Endothelial cell of umbilical vein (primary cell): ENCODE data around the gene EHBP1L1. TPM values are rescaled to one million over a fixed set of nuclear protein-coding genes. Genes with fewer than 3 reads are reported as not detected.
A peak's percentile ranks its signal among the peaks of the same experiment; 100 is the strongest.

ENCODE experiments used
- BruUV-seq: library from RNA; stranded (reverse); fragments of 400-500 nt; replicated peaks from 2 replicates; lab custom pipeline; 2021; lab: Mats Ljungman, UMichigan
- CTCF ChIA-PET: fragments of 300-600, 350-600 bp; sonication (Branson Sonifier 250); formaldehyde crosslinking; loops from one replicate; lab custom pipeline; 2021; ENCODE audit warnings: antibody characterized with exemption, inconsistent platforms; lab: Charles Lee
- POLR2A ChIA-PET: fragments of 300-600, 350-600 bp; sonication (Branson Sonifier 250); formaldehyde crosslinking; loops from one replicate; lab custom pipeline; 2021; ENCODE audit warnings: antibody characterized with exemption, inconsistent platforms; lab: Charles Lee
- DNase-seq: peaks from one replicate; pipeline ENCODE4 v3.0.0-alpha.2; 2011; ENCODE audit warnings: low read depth, low spot score
- FAIRE-seq: peaks from 2 replicates; lab custom pipeline; 2011; peaks lifted over from hg19 to GRCh38; lab: Jason Lieb, UNC
- H2AFZ ChIP-seq: 2 replicates; pipeline ENCODE4 v1.6.0; 2012; ENCODE audit warnings: low read depth, low read length, control low read depth, inconsistent platforms
- H3K27ac ChIP-seq: 2 replicates; pipeline ENCODE4 v1.5.1; 2011; ENCODE audit warnings: low read depth, mild to moderate bottlenecking, control low read depth, low read length, moderate library complexity; ENCODE audit not compliant: insufficient read depth
- H3K27me3 ChIP-seq, 2 experiments: 2 replicates each; pipeline versions ENCODE4 v1.6.0 to v1.6.1; 2011; ENCODE audit warnings: low read length in 2 of 2, mixed read lengths in 1 of 2; ENCODE audit not compliant: control insufficient read depth in 2 of 2, insufficient read depth in 2 of 2
- H3K36me3 ChIP-seq, 2 experiments: 2 replicates in 1 of 2; 3 replicates in 1 of 2; pipeline ENCODE4 v1.5.1; 2011; ENCODE audit warnings: low read length in 2 of 2, mild to moderate bottlenecking in 1 of 2, moderate library complexity in 1 of 2; ENCODE audit not compliant: control insufficient read depth in 2 of 2, insufficient read depth in 2 of 2; ENCODE audit errors: extremely low read depth in 1 of 2
- H3K4me1 ChIP-seq: 3 replicates; pipeline ENCODE4 v1.5.1; 2011; ENCODE audit warnings: mild to moderate bottlenecking, low read length; ENCODE audit not compliant: control insufficient read depth, insufficient read depth; ENCODE audit errors: extremely low read depth
- H3K4me2 ChIP-seq: 2 replicates; pipeline ENCODE4 v1.6.1; 2011; ENCODE audit warnings: low read length, control low read depth, mixed read lengths; ENCODE audit not compliant: insufficient read depth
- H3K4me3 ChIP-seq, 3 experiments: fragments of 200-600 bp in 1 of 3; sonication (generic), shearing (Covaris generic) in 1 of 3; replicated peaks in 1 of 3; 2 replicates each; pipeline ENCODE4 v1.5.1; 2011 to 2016; ENCODE audit warnings: control low read depth in 3 of 3, low read length in 3 of 3, mild to moderate bottlenecking in 2 of 3, inconsistent platforms in 1 of 3, low read depth in 1 of 3, moderate library complexity in 1 of 3; ENCODE audit not compliant: insufficient read depth in 1 of 3
- H3K79me2 ChIP-seq: 2 replicates; pipeline ENCODE4 v1.6.0; 2012; ENCODE audit warnings: low read length, inconsistent platforms; ENCODE audit not compliant: control insufficient read depth, insufficient read depth
- H3K9ac ChIP-seq: replicated peaks from 2 replicates; pipeline ENCODE3; 2011; ENCODE audit warnings: low read length, control low read depth; ENCODE audit not compliant: insufficient read depth; ENCODE audit errors: extremely low read depth
- H3K9me1 ChIP-seq: replicated peaks from 3 replicates; pipeline ENCODE4 v1.6.0; 2011; ENCODE audit warnings: mild to moderate bottlenecking, low read length; ENCODE audit not compliant: control insufficient read depth, insufficient read depth; ENCODE audit errors: extremely low read depth
- H3K9me3 ChIP-seq: replicated peaks from 2 replicates; pipeline ENCODE4 v1.5.1; 2012; ENCODE audit warnings: low read length, inconsistent platforms; ENCODE audit not compliant: control insufficient read depth, insufficient read depth
- H4K20me1 ChIP-seq: replicated peaks from 2 replicates; pipeline ENCODE3; 2011; ENCODE audit warnings: mild to moderate bottlenecking, low read length; ENCODE audit not compliant: control insufficient read depth, insufficient read depth; ENCODE audit errors: extremely low read depth
- EZH2 ChIP-seq: IDR thresholded peaks from 2 replicates; pipeline ENCODE4 v1.6.1; 2012; ENCODE audit warnings: borderline replicate concordance, low read depth, mild to moderate bottlenecking, moderate library complexity, low read length, inconsistent platforms; ENCODE audit not compliant: severe bottlenecking
- MYC ChIP-seq: IDR thresholded peaks from one replicate; pipeline ENCODE4 v1.6.1; 2011; ENCODE audit warnings: mild to moderate bottlenecking, low read depth, low read length
- POLR2A ChIP-seq: IDR thresholded peaks from 2 replicates; pipeline ENCODE4 v1.6.1; 2012; ENCODE audit warnings: low read depth, mild to moderate bottlenecking, control low read depth, low read length
- POLR2AphosphoS5 ChIP-seq: IDR thresholded peaks from 2 replicates; pipeline ENCODE4 v1.6.1; 2012; ENCODE audit warnings: low read depth, mild to moderate bottlenecking, control low read depth, low read length, moderate library complexity; ENCODE audit not compliant: insufficient read depth
- dilution Hi-C: fragments of 300-500 bp; cut with MboI; formaldehyde crosslinking; loops from one replicate; pipeline ENCODE4 v1.15.0; 2019; ENCODE audit warnings: low sequenced_read_pairs; ENCODE audit not compliant: extremely low pct_ligation_motif_present
- intact Hi-C: fragments of 100-400 bp; cut with micrococcal nuclease; formaldehyde crosslinking; loops from one replicate; pipeline ENCODE4 v1.10.0; 2022
- polyA plus RNA-seq, 4 experiments: library from polyadenylated mRNA; depleted of rRNA in 3 of 4; stranded (reverse) in 3 of 4; unstranded in 1 of 4; fragments of >200 nt; gene quantifications; 2 replicates each; pipeline versions ENCODE4 v1.2.1 to v1.2.3, GENCODE V29; 2011 to 2012; ENCODE audit warnings: missing spikeins in 1 of 4
- total RNA-seq: library from RNA; stranded (reverse); gene quantifications from 2 replicates; pipeline ENCODE4 v1.2.3, GENCODE V29; 2021
- TF ChIP-seq, protein P1 (sequence below), 2 donors: IDR thresholded peaks; 1 replicate in 1 of 2; 2 replicates in 1 of 2; pipeline ENCODE4 v1.5.1; 2011; ENCODE audit warnings: low read length in 2 of 2, mild to moderate bottlenecking in 2 of 2, moderate library complexity in 2 of 2, control low read depth in 1 of 2, inconsistent platforms in 1 of 2, low read depth in 1 of 2; ENCODE audit not compliant: insufficient read depth in 1 of 2; ENCODE audit errors: extremely low read depth in 1 of 2

Gene EHBP1L1
- total and polyA plus RNA-seq, 2 donors (not counting 3 experiments of a cell fraction or from before 2014, with no cell fraction given) = 12.7 to 19.7 TPM

DNA sequence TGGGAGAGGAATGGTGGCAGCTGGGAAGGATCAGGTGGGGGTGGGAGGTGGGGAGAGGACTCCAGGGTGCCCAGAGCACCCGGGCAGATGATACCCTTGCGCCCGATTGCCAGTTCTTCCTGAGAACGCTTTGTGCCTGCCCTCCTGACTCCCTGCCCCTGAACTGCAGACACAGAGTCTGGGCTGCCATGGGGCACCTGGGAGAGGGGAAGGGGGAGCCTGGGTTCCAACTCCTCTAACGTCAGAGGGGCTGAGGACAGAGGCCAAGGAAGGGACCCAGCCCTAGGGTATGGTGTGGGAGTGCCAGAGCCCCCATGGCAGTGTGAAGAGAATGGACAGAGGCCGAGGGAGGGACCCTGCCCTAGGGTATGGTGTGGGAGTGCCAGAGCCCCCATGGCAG, 20.7 kb downstream of the EHBP1L1 start:
- DNase-seq = no peak
- intact Hi-C loops = no loop called here
- ChIA-PET CTCF (interaction anchor here (4.7 to 12.2 kb wide), 2 partner anchors 16 to 56 kb away, joined by 54 to 206 read pairs; partner anchors contain the start of genes MAP3K11 and PCNX3), POLR2A (no interaction called here)
- TF ChIP-seq POLR2A = peak; percentile 30
- TF ChIP-seq, protein P1, sequence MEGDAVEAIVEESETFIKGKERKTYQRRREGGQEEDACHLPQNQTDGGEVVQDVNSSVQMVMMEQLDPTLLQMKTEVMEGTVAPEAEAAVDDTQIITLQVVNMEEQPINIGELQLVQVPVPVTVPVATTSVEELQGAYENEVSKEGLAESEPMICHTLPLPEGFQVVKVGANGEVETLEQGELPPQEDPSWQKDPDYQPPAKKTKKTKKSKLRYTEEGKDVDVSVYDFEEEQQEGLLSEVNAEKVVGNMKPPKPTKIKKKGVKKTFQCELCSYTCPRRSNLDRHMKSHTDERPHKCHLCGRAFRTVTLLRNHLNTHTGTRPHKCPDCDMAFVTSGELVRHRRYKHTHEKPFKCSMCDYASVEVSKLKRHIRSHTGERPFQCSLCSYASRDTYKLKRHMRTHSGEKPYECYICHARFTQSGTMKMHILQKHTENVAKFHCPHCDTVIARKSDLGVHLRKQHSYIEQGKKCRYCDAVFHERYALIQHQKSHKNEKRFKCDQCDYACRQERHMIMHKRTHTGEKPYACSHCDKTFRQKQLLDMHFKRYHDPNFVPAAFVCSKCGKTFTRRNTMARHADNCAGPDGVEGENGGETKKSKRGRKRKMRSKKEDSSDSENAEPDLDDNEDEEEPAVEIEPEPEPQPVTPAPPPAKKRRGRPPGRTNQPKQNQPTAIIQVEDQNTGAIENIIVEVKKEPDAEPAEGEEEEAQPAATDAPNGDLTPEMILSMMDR (IDR thresholded peaks at IDR 0.05; ENCODE audit: extremely low read depth in 1 of 2, insufficient read depth in 1 of 2, low read depth in 1 of 2, low read length in 2 of 2) = no peak
- peak; percentile 53 for TF ChIP-seq POLR2AphosphoS5
- TF ChIP-seq MYC = no peak
- Histone ChIP-seq H3K4me3 (no peak overlapping the region), H3K27me3 (no peaks in the 10 kb centered on the region), H3K36me3 (peaks cover 8 to 32% of the 10 kb centered on the region in 2 experiments), H4K20me1 (no peaks in the 10 kb centered on the region), H3K9ac (no peak overlapping the region), H3K79me2 (no peaks in the 10 kb centered on the region), H3K9me3 (no peaks in the 10 kb centered on the region), H3K9me1 (no peaks in the 10 kb centered on the region), H2AFZ (no peak overlapping the region), H3K27ac (no peak overlapping the region), H3K4me2 (no peak overlapping the region), H3K4me1 (peaks cover 7% of the 10 kb centered on the region)
- dilution Hi-C loops = no loop called here
- BruUV-seq = no TSS peak
- no peak for FAIRE-seq

DNA sequence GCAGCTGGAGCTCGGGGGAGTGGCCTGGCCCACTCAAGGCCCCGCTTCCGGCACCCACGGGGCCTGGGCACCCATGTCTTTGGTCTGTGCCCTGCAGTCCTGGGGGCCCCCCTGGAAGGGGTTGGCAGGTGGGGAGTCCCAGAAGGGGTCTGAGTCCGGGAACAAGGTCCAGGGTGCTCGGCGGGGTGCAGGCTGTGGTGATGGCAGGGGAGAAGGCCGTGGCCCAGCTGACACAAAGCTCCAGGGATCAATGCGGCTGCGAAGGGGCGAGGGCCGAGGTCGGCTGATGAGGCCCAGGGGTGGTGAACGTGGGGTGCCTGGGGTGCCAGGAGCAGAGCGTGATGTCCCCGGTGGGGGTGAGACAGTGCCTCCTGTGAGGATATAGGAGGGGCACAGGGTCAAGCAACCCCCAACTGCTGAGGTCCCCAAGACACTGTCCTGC, 22.4 kb downstream of the EHBP1L1 start:
- no peaks in the 10 kb centered on the region for H4K20me1 ChIP-seq
- no peaks in the 10 kb centered on the region for H3K4me1 ChIP-seq
- no peak overlapping the region for H3K27ac ChIP-seq
- no peak for DNase-seq
- TF ChIP-seq EZH2 (no peak), POLR2A (peak; percentile 51)
- H3K79me2 ChIP-seq = no peaks in the 10 kb centered on the region
- intact Hi-C loops (no loop called here), dilution Hi-C loops (no loop called here)
- no peaks in the 10 kb centered on the region for H3K27me3 ChIP-seq
- ChIA-PET CTCF (interaction anchor here (0.9 kb wide), 1 partner anchor 9 kb away, joined by 3 read pairs; no protein-coding TSS in a partner anchor), POLR2A (no interaction called here)
- no peak overlapping the region for H2AFZ ChIP-seq
- no peak overlapping the region for H3K4me2 ChIP-seq
- no peak overlapping the region for H3K9ac ChIP-seq
- H3K9me3 ChIP-seq = no peaks in the 10 kb centered on the region
- no TSS peak for BruUV-seq
- no peaks in the 10 kb centered on the region for H3K9me1 ChIP-seq
- H3K36me3 ChIP-seq = peaks cover 8 to 40% of the 10 kb centered on the region in 2 experiments
- FAIRE-seq = no peak
- H3K4me3 ChIP-seq = no peak overlapping the region
